ENCODE data around the gene PRKCZ.

DNA sequence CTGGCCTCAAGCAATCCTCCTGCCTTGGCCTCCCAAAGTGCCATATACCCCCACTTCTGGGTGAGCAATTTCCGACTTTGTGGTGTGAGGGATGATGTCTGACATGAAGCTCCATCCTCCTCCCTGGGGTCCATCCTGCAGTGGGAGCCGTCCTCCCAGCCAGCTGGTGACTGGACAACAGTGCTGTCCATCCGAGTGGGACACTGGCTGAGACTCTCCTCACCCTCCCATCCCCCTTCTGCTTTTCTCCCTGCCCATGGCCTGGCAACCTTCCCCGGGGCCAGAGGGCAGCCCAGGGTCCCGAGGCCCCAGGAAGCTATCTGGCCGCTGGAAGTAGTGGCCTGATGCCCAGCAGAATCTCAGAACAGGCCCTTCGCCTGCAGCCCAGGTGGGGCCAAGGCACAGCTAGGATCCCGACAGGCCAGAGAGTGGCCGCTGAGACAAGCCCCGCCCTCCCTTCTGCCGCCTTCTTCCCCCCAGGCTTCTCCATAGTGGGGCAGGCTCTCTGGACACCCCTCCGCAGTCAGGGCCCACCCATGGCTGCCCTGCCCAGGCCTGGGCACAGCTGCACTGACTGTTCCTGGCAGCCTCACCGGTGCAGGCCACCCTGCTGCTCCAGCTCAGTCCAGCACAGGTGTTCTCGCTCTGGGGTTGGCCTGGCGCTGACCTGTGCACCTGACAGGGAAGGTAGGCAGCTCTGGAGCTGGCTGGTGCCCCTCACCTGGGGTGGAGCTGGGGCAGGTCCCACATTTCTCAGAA lies 152.8 kb downstream of the PRKCZ start:
- TF ChIP-seq, protein P1, sequence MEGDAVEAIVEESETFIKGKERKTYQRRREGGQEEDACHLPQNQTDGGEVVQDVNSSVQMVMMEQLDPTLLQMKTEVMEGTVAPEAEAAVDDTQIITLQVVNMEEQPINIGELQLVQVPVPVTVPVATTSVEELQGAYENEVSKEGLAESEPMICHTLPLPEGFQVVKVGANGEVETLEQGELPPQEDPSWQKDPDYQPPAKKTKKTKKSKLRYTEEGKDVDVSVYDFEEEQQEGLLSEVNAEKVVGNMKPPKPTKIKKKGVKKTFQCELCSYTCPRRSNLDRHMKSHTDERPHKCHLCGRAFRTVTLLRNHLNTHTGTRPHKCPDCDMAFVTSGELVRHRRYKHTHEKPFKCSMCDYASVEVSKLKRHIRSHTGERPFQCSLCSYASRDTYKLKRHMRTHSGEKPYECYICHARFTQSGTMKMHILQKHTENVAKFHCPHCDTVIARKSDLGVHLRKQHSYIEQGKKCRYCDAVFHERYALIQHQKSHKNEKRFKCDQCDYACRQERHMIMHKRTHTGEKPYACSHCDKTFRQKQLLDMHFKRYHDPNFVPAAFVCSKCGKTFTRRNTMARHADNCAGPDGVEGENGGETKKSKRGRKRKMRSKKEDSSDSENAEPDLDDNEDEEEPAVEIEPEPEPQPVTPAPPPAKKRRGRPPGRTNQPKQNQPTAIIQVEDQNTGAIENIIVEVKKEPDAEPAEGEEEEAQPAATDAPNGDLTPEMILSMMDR (IDR thresholded peaks at IDR 0.05), result no peak
- no peak for TF ChIP-seq ZFX (IDR thresholded peaks at IDR 0.05; ENCODE audit: borderline replicate concordance)
